Activated naive CD8-positive, alpha-beta T cell (primary cell): ENCODE measurements around the gene CEBPA.
A peak's percentile ranks its signal among the peaks of the same experiment; 100 is the strongest.

ENCODE experiments used
- H3K27ac Mint-ChIP-seq: one replicate; pipeline ENCODE4 v1.8.0; 2021; ENCODE audit warnings: mixed read lengths
- H3K27me3 Mint-ChIP-seq: one replicate; pipeline ENCODE4 v1.8.0; 2021; ENCODE audit warnings: mixed read lengths
- H3K36me3 Mint-ChIP-seq: one replicate; pipeline ENCODE4 v1.8.0; 2021; ENCODE audit warnings: mixed read lengths
- H3K4me1 Mint-ChIP-seq: one replicate; pipeline ENCODE4 v1.8.0; 2021; ENCODE audit warnings: low read depth, mixed read lengths
- H3K4me3 Mint-ChIP-seq: one replicate; pipeline ENCODE4 v1.8.0; 2021; ENCODE audit warnings: mild to moderate bottlenecking, mixed read lengths
- H3K9me3 Mint-ChIP-seq: one replicate; pipeline ENCODE4 v1.8.0; 2021; ENCODE audit warnings: low read depth, mixed read lengths

CEBPA gene

DNA sequence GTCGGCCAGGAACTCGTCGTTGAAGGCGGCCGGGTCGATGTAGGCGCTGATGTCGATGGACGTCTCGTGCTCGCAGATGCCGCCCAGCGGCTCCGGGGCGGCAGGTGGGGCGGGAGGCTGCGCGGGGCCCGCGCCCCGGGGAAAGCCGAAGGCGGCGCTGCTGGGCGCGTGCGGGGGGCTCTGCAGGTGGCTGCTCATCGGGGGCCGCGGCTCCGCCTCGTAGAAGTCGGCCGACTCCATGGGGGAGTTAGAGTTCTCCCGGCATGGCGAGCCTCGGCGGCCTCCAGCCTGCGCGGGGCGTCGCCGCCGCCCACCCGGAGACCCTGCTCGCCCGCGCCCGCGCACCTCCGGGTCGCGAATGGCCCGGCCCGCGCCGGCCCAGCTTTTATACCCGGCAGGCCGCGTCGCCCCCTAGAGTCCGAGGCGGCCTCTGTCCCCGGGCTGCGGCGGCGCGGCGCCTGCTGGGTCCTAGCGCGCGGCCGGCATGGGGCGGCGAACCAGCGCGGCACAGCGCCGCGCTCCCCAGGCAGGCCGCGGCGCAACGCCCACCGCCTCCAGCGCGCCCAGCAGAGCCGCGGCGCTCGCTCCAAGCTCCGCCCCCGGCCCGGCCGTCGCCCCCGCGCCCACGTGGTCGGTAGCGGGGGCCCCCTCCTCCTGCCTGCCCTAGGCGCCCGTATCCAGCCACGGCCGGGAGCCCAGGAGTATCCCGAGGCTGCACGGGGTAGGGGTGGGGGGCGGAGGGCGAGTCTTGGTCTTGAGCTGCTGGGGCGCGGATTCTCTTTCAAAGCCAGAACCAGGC lies at the start of gene CEBPA:
TSS of gene CEBPA (minus strand) at position 360 of the 799 bp plus-strand sequence. CDS start at position 240, 120 bp downstream.
- H3K36me3 Mint-ChIP-seq: no peaks in the 10 kb centered on the region
- H3K27ac Mint-ChIP-seq: no peak within 1 kb of the TSS
- peaks cover 13% of the 10 kb centered on the region for H3K27me3 Mint-ChIP-seq
- H3K4me1 Mint-ChIP-seq: peaks cover 2% of the 10 kb centered on the region
- H3K4me3 Mint-ChIP-seq: peak within 1 kb of the TSS; percentile 59
- H3K9me3 Mint-ChIP-seq: no peaks in the 10 kb centered on the region

DNA sequence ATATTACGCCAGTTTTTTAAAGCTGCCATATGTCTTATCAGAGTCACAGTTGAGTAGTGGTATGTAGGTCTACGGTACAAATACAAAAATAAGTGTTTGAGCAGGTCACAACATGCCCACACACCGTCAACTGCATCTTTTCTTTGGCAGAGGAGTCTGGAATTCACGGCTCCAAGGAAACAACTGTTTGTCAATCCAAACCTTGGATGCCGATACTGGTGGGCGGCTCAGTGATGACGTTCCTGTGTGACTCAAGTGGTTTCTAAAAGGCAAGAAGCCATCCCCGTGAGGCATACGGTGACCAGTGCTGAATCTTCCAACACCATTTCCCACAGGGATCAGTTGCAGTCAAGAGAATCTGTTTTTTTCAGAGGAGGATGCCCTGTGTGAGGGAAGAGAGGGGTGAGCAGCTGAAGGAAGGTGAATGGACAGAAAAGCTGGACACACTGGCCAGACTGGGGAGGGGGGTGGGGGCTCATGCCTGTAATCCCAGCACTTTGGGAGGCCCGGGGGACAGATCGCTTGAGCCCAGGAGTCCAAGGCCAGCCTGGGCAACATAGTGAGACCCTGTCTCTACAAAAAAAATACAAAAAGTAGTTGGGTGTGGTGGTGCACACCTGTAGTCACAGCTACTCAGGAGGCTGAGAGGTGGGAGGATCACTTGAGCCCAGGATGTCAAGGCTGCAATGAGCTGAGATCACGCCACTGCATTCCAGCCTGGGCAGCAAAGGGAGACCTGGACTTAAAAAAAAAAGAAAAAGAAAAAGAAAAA lies 48.4 kb upstream of the CEBPA start:
- H3K36me3 Mint-ChIP-seq: peaks cover 3% of the 10 kb centered on the region
- no peaks in the 10 kb centered on the region for H3K4me1 Mint-ChIP-seq
- no peak overlapping the region for H3K4me3 Mint-ChIP-seq
- H3K27me3 Mint-ChIP-seq: peaks cover 11% of the 10 kb centered on the region
- peaks cover 5% of the 10 kb centered on the region for H3K9me3 Mint-ChIP-seq
- no peak overlapping the region for H3K27ac Mint-ChIP-seq

GRCh38 chr19:33349319-33350289 lies 47.3 kb upstream of the CEBPA start:
- no peak overlapping the region for H3K4me3 Mint-ChIP-seq
- no peaks in the 10 kb centered on the region for H3K4me1 Mint-ChIP-seq
- H3K27me3 Mint-ChIP-seq: peaks cover 15% of the 10 kb centered on the region
- no peaks in the 10 kb centered on the region for H3K36me3 Mint-ChIP-seq
- H3K9me3 Mint-ChIP-seq: no peaks in the 10 kb centered on the region
- H3K27ac Mint-ChIP-seq: no peak overlapping the region

DNA sequence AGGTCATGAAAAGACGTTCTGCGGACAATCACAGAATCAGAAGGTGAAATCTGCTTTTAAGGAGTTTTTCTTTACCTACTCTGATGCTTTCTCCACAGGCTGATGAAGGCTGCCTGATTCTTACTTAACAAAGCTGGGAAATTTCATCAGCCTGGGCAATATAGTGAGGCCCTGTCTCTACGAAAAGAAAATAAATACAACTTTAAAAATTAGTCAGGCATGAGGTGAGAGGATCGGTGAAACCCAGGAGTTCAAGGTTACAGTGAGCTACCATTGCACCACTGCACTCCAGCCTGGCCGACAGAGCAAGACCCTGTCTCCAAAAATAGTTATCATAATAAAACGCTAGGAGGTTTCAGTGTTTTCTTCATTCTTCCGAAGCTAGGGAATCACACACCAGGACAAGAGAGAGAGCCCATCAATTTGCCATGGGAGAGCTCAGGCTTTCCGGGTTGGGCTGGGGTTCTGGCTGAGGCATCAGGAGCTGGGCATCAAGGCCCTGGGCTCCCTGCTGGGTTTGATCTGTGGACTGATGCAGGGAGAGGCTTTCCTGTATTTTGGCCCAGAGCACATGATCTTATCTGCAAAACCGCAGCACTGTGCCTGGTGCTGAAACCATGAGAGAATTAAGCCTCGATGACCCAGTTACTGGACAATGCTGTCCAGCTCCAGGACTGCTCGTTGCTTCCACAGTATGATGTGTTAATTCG lies 46.1 kb upstream of the CEBPA start:
- H3K9me3 Mint-ChIP-seq: no peaks in the 10 kb centered on the region
- no peaks in the 10 kb centered on the region for H3K36me3 Mint-ChIP-seq
- H3K27me3 Mint-ChIP-seq: peaks cover 16% of the 10 kb centered on the region
- H3K27ac Mint-ChIP-seq: no peak overlapping the region
- no peaks in the 10 kb centered on the region for H3K4me1 Mint-ChIP-seq
- no peak overlapping the region for H3K4me3 Mint-ChIP-seq

GRCh38 chr19:33347300-33347699 lies 45.0 kb upstream of the CEBPA start:
- no peaks in the 10 kb centered on the region for H3K36me3 Mint-ChIP-seq
- no peak overlapping the region for H3K27ac Mint-ChIP-seq
- no peaks in the 10 kb centered on the region for H3K9me3 Mint-ChIP-seq
- H3K4me3 Mint-ChIP-seq: no peak overlapping the region
- H3K27me3 Mint-ChIP-seq: peaks cover 18% of the 10 kb centered on the region
- no peaks in the 10 kb centered on the region for H3K4me1 Mint-ChIP-seq

DNA sequence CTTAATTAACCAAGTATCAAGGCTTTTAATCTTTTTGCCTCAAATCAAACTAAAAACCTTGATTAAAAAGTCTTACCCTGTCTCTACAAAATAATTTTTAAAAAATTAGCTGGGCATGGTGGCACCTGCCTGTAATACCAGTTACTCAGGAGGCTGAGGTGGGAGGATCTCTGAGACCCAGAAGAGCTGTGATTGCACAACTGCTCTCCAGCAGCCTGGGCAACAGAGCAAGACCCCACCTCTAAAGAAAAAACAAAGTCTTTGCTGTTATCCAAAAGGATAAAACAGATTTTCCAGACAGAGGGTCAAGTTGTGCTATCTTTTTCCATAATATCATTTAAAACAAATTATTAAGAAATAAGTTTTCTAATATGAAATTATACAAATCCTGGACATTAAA lies 44.3 kb upstream of the CEBPA start:
- Mint-ChIP-seq H3K9me3 (no peaks in the 10 kb centered on the region), H3K27me3 (peaks cover 20% of the 10 kb centered on the region)

GRCh38 chr19:33345163-33345562 lies 42.8 kb upstream of the CEBPA start:
- Mint-ChIP-seq H3K4me3 (no peak overlapping the region), H3K4me1 (no peaks in the 10 kb centered on the region), H3K27ac (no peak overlapping the region), H3K27me3 (peaks cover 27% of the 10 kb centered on the region), H3K36me3 (no peaks in the 10 kb centered on the region), H3K9me3 (no peaks in the 10 kb centered on the region)

More for the DNA sequence above, 44.3 kb upstream of the CEBPA start:
- H3K27ac Mint-ChIP-seq: no peak overlapping the region
- H3K4me1 Mint-ChIP-seq: no peaks in the 10 kb centered on the region
- no peak overlapping the region for H3K4me3 Mint-ChIP-seq
- H3K36me3 Mint-ChIP-seq: no peaks in the 10 kb centered on the region

DNA sequence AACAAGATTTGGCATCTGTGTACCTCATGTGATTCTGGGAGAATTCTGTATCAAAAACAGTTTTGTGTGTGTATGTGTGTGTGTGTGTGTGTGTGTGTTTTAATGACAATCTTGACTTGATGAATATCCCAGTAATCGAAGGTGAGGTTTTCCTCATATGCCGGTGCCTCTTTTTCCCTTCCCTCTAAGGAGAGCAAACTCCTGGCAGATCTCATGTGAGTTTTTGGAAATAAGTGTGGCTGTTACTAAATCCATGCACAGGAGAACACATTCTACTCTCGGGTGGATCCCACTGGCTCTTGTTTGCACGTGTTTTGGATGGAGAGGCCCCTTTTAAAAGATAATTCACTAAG lies 42.2 kb upstream of the CEBPA start:
- Mint-ChIP-seq H3K36me3 (no peaks in the 10 kb centered on the region), H3K4me3 (no peak overlapping the region), H3K4me1 (no peaks in the 10 kb centered on the region), H3K27ac (no peak overlapping the region), H3K27me3 (peaks cover 27% of the 10 kb centered on the region), H3K9me3 (no peaks in the 10 kb centered on the region)

- peaks cover 27% of the 10 kb centered on the region for H3K27me3 Mint-ChIP-seq
- no peak overlapping the region for H3K27ac Mint-ChIP-seq
- H3K36me3 Mint-ChIP-seq: no peaks in the 10 kb centered on the region
- no peaks in the 10 kb centered on the region for H3K4me1 Mint-ChIP-seq
- H3K4me3 Mint-ChIP-seq: no peak overlapping the region
- no peaks in the 10 kb centered on the region for H3K9me3 Mint-ChIP-seq
These were observed 41.7 kb upstream of the CEBPA start for GRCh38 chr19:33343859-33344572.

- H3K27me3 Mint-ChIP-seq: peaks cover 25% of the 10 kb centered on the region
- H3K4me3 Mint-ChIP-seq: no peak overlapping the region
- H3K9me3 Mint-ChIP-seq: no peaks in the 10 kb centered on the region
- H3K4me1 Mint-ChIP-seq: no peaks in the 10 kb centered on the region
- no peaks in the 10 kb centered on the region for H3K36me3 Mint-ChIP-seq
- no peak overlapping the region for H3K27ac Mint-ChIP-seq
These were observed 41.0 kb upstream of the CEBPA start for GRCh38 chr19:33343301-33343700.

- no peak overlapping the region for H3K27ac Mint-ChIP-seq
- H3K4me3 Mint-ChIP-seq: no peak overlapping the region
- no peaks in the 10 kb centered on the region for H3K9me3 Mint-ChIP-seq
- peaks cover 2% of the 10 kb centered on the region for H3K36me3 Mint-ChIP-seq
- peaks cover 24% of the 10 kb centered on the region for H3K27me3 Mint-ChIP-seq
- no peaks in the 10 kb centered on the region for H3K4me1 Mint-ChIP-seq
These were observed 38.7 kb upstream of the CEBPA start for GRCh38 chr19:33340991-33341390.

GRCh38 chr19:33339016-33339984 lies 37.0 kb upstream of the CEBPA start:
- H3K9me3 Mint-ChIP-seq: no peaks in the 10 kb centered on the region
- peaks cover 2% of the 10 kb centered on the region for H3K36me3 Mint-ChIP-seq
- no peak overlapping the region for H3K4me3 Mint-ChIP-seq
- no peak overlapping the region for H3K27ac Mint-ChIP-seq
- H3K27me3 Mint-ChIP-seq: peaks cover 17% of the 10 kb centered on the region
- no peaks in the 10 kb centered on the region for H3K4me1 Mint-ChIP-seq

DNA sequence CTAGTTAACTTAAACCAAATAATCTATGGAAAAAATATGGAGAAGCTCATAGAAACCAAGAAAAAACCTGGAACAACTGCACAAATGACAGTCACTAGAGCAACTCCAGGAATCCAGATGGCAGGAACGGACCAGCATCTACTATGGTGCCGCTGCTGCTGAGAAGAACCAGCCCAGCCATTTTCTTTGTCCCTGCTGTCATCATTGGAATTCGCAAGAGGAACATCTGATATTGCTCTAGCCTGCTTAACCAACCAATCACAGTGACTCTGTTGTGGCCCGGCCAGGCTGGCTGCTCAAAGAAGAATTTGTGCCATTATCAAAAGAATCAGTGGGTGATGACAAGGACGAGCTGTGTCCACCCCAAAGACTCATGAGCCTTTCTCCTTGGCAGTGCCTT lies 33.1 kb upstream of the CEBPA start:
- peaks cover 7% of the 10 kb centered on the region for H3K27me3 Mint-ChIP-seq
- no peaks in the 10 kb centered on the region for H3K4me1 Mint-ChIP-seq
- no peaks in the 10 kb centered on the region for H3K9me3 Mint-ChIP-seq
- H3K36me3 Mint-ChIP-seq: peaks cover 2% of the 10 kb centered on the region
- no peak overlapping the region for H3K4me3 Mint-ChIP-seq
- H3K27ac Mint-ChIP-seq: no peak overlapping the region
